Measurements from ENCODE around the gene RBM10. TPM values are rescaled to one million over a fixed set of nuclear protein-coding genes. Genes with fewer than 3 reads are reported as not detected.

Gene RBM10
- total RNA-seq, 2 experiments from 2014 or later, result 59.0 to 59.2 TPM

DNA sequence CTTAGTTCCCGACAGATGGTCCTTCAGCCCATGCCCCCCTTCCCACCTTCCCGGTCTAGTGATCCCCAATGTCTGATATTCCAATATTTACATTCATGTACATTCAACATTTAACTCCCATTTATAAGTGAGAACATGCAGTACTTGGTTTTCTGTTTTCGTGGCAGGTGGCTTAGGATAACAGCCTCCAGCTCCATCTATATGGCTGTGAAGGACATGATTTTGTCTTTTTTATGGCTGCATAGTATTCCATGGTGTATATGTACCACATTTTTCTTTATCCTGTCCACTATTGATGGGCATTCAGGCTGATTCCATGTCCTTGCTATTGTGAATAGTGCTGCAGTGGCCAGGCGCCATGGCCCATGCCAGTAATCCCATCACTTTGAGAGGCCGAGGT, 13.8 kb downstream of the RBM10 start:
- Mint-ChIP-seq H3K27me3 (no peaks in the 10 kb centered on the region), H3K4me3 (no peak overlapping the region), H3K36me3 (ENCODE audit: low read depth) (peaks cover 33% of the 10 kb centered on the region), H3K9me3 (no peaks in the 10 kb centered on the region), H3K27ac (no peak overlapping the region), H3K4me1 (no peaks in the 10 kb centered on the region)
- no peak for DNase-seq
- CTCF ChIA-PET, result interaction anchor here (1.0 kb wide), 1 partner anchor 11 kb away, joined by 3 read pairs; no protein-coding TSS in a partner anchor
- POLR2A ChIA-PET, result no interaction called here

DNA sequence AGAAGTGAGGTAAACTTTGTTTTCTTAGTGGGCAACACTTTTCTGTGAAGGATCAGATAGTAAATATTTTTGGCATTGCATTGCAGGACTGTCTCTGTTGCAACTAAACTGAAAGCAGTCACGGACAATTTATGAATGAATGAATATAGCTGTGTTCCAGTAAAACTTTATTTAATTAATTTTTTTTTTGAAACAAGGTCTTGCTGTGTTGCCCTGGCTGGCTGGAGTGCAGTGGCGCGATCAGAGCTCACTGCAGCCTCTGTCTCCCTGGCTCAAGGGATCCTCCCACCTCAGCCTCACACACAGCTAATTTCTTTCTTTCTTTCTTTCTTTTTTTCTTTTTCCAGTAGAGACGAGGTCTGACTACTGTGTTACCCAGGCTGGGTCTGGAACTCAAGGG, 15.8 kb downstream of the RBM10 start:
- Mint-ChIP-seq H3K27ac (no peak overlapping the region), H3K27me3 (no peaks in the 10 kb centered on the region), H3K4me1 (no peaks in the 10 kb centered on the region), H3K9me3 (no peaks in the 10 kb centered on the region), H3K36me3 (ENCODE audit: low read depth) (peaks cover 41% of the 10 kb centered on the region), H3K4me3 (no peak overlapping the region)
- POLR2A ChIA-PET, result no interaction called here
- CTCF ChIA-PET, result no interaction called here
- DNase-seq, result no peak

DNA sequence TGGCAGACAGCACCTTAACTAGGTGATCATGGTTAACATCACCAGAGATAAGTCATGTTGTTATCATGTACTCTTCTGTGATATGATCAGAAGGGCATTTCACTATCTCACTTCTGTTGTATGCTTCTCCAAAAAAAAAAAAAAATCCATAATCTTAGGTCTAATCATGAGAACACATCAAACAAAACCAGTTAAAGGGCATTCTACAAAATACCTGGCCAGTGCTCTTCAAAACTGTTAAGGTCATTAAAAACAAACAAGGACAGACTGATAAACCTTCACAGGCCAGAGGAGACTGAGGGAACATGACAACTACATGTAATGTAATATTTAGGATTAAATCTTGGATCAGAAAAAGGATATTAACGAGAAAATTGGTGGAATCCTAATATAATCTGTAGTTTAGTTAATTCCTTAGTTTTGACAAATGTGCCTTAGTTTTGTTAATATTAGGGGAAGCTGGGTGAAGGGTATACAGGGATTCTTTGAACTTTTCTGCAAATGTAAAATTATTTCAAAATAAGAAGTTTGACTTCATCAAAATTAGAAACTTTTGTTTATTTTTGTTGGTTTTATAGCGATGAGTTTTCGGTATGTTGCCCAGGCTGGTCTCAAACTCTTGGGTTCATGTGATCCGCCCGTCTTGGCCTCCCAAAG, 18.0 kb downstream of the RBM10 start:
- Mint-ChIP-seq H3K27me3 (no peaks in the 10 kb centered on the region), H3K4me3 (no peak overlapping the region), H3K9me3 (no peaks in the 10 kb centered on the region), H3K36me3 (ENCODE audit: low read depth) (peaks cover 25% of the 10 kb centered on the region), H3K4me1 (no peaks in the 10 kb centered on the region), H3K27ac (no peak overlapping the region)
- ChIA-PET POLR2A (no interaction called here), CTCF (no interaction called here)
- DNase-seq, result no peak

DNA sequence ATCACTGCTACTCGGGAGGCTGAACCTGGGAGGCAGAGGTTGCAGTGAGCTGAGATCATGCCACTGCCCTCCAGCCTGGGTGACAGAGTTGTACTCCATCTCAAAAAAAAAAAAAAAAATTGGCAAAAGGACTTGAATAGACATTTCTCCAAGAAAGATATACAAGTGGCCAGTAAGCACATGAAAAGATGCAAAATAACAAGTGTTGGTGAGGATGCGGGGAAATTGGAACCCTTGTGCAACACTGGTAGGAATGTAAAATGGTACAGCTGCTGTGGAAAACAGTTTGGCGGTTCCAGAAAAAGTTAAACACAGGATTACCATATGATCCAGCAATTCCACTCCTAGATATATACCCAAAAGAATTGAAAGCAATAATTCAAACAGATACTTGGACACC, 19.4 kb downstream of the RBM10 start:
- ChIA-PET POLR2A (no interaction called here), CTCF (no interaction called here)
- H3K4me3 Mint-ChIP-seq, result no peak overlapping the region
- DNase-seq, result no peak
- H3K36me3 Mint-ChIP-seq (ENCODE audit: low read depth), result peaks cover 19% of the 10 kb centered on the region
- no peaks in the 10 kb centered on the region for H3K9me3 Mint-ChIP-seq
- no peaks in the 10 kb centered on the region for H3K27me3 Mint-ChIP-seq
- no peak overlapping the region for H3K27ac Mint-ChIP-seq
- no peaks in the 10 kb centered on the region for H3K4me1 Mint-ChIP-seq

DNA sequence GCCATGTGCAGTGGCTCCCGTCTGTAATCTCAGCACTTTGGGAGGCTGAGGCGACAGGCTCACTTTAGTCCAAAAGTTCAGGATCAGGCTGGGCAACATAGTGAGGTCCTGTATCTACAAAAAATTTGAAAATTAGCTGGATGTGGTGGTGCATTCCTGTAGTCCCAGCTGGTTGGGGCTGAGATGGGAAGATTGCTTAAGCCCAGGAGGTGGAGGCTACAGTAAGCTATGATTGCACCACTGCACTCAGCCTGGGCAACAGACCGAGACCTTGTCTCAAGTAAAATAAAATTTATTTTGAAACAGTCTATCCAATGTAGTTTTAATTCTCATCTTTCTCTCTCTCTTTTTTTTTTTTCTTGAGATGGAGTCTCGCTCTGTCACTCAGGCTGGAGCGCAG, 21.1 kb downstream of the RBM10 start:
- POLR2A ChIA-PET, result no interaction called here
- CTCF ChIA-PET, result interaction anchor here (0.6 to 0.7 kb wide), 3 partner anchors 17 to 216 kb away, joined by 3 to 4 read pairs (median 3); no protein-coding TSS in a partner anchor
- DNase-seq, result no peak
- Mint-ChIP-seq H3K4me1 (no peaks in the 10 kb centered on the region), H3K36me3 (ENCODE audit: low read depth) (peaks cover 19% of the 10 kb centered on the region), H3K9me3 (no peaks in the 10 kb centered on the region), H3K27ac (no peak overlapping the region), H3K27me3 (no peaks in the 10 kb centered on the region), H3K4me3 (no peak overlapping the region)

DNA sequence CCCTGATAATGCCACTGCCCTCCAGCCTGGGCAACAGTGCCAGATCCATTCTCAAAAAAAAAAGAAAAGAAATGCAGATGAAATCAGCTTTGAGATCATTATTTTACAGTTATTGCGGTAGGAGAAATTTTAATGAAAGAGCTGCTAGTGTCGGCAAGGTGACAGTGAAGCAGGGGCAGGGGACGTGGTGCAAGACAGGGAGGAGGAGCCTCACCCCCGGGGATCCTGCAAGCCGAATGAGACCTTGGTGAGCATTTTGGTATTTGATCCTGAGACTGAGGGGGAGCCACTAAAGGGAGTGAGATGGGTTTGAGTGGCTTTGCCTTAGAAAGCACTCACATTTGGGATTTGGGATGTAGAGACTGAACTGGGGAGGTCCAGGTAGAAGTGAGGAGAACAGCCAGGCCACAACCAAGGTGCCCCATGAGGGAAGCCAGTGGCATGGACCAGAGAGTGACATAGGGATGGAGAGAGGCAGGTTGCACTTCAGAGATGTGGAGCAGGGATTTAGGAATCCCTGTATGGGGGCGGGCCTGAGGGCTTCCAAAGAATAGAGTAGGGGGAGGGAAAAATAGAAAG, 23.6 kb downstream of the RBM10 start:
- POLR2A ChIA-PET, result no interaction called here
- H3K27me3 Mint-ChIP-seq, result no peaks in the 10 kb centered on the region
- H3K4me1 Mint-ChIP-seq, result no peaks in the 10 kb centered on the region
- CTCF ChIA-PET, result interaction anchor here (0.6 to 1.1 kb wide), 3 partner anchors 13 to 477 kb away, joined by 3 to 4 read pairs (median 3); partner anchors contain the start of gene NDUFB11
- no peak overlapping the region for H3K4me3 Mint-ChIP-seq
- H3K27ac Mint-ChIP-seq, result no peak overlapping the region
- H3K36me3 Mint-ChIP-seq (ENCODE audit: low read depth), result peaks cover 17% of the 10 kb centered on the region
- DNase-seq, result no peak
- no peaks in the 10 kb centered on the region for H3K9me3 Mint-ChIP-seq

DNA sequence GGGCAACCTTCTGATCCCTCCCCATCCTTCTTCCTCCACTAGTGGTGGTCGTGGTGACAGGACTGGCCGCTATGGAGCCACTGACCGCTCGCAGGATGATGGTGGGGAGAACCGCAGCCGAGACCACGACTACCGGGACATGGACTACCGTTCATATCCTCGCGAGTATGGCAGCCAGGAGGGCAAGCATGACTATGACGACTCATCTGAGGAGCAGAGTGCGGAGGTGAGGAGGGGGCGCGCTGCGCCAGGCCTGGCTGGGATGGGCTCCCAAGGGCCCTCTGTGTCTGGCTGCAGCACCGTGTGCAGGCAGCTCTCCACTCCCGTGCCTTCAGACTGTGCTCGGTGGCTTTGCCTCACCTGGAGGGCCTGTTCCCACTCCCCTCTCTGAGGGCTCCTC, 24.3 kb downstream of the RBM10 start:
- Mint-ChIP-seq H3K36me3 (ENCODE audit: low read depth) (peaks cover 16% of the 10 kb centered on the region), H3K4me1 (no peaks in the 10 kb centered on the region), H3K27me3 (no peaks in the 10 kb centered on the region), H3K27ac (no peak overlapping the region), H3K4me3 (no peak overlapping the region), H3K9me3 (no peaks in the 10 kb centered on the region)
- ChIA-PET POLR2A (no interaction called here), CTCF (interaction anchor here (1.2 kb wide), 1 partner anchor 11 kb away, joined by 3 read pairs; no protein-coding TSS in a partner anchor)
- no peak for DNase-seq

DNA sequence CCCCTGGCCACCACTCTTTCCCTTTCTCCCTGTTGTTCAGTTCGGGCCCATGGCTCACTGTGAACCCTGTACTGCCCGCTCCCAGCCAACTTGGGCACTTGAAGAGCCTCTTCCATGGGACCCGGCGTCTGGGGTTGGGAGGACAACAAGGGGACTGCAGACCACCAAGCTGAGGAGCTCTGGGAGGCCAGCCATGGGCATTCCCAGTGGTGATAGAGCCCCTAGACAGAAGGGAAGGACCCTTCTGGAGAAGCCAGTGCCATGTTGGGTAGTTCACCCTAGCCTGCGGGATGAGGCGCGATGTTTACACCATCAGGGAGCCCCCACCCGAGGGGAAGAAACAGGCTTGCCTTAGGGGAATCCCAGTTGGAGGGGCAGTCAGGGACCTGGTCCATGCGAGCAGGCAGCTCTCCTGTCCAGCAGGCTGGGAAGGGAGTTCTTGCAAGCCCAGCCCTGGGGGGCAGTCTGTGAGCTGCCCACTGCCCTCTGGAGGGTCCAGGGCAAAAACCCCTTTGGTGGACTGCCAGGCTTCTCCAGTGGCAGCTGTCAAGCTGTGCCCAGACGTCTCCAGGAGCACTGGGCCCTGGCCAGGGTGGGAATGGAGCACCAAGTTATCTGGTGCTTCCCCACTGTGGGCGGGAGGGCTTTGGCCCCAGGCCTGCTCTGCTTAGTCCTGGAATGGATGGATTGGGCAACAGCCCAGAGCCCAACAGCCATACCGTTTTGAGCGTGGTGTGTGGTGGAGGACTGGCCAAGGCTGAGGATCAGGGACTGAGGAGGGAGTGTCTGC, 24.9 kb downstream of the RBM10 start:
- ChIA-PET CTCF (interaction anchor here (1.2 kb wide), 2 partner anchors 12 to 25 kb away, joined by 3 read pairs; partner anchors contain the start of genes NDUFB11 and RBM10), POLR2A (no interaction called here)
- Mint-ChIP-seq H3K9me3 (no peaks in the 10 kb centered on the region), H3K36me3 (ENCODE audit: low read depth) (peaks cover 9% of the 10 kb centered on the region), H3K27me3 (no peaks in the 10 kb centered on the region), H3K4me1 (no peaks in the 10 kb centered on the region), H3K4me3 (no peak overlapping the region), H3K27ac (no peak overlapping the region)
- DNase-seq, result no peak

DNA sequence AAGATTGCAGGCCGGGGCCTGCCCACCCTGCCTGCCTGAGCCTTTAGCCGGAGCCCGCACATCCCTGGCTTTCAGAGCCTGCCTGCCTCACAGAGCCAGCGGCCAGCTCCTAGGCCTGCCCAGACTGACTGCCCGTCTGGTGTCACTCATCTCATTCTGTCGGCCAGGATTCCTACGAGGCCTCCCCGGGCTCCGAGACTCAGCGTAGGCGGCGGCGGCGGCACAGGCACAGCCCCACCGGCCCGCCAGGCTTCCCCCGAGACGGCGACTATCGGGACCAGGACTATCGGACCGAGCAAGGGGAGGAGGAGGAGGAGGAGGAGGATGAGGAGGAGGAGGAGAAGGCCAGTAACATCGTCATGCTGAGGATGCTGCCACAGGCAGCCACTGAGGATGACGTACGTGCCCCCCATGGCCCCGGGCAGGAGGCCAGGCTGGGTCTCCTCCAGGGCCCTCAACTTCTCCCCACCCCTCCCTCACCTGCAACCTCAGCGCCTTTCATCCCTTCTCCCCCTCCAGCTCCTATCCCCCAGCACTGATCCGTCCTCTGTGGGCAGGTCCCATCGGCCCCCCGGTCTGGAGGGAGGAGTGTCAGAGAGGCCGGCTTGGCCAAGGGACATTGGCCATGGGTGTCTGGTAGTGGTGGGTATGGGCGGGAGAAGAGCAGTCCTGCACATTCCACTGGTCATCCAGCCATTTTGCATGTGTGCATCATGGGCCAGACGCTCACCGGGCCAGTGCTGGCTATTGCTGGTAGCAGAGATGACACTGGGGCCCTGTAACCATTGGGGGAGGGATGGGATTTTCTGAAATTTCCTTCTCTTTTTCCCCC, 26.1 kb downstream of the RBM10 start:
- DNase-seq, result no peak
- ChIA-PET POLR2A (no interaction called here), CTCF (interaction anchor here (0.6 to 1.2 kb wide), 2 partner anchors 26 to 284 kb away, joined by 3 read pairs; partner anchors contain the start of genes NDUFB11 and RBM10)
- Mint-ChIP-seq H3K9me3 (no peaks in the 10 kb centered on the region), H3K36me3 (ENCODE audit: low read depth) (peaks cover 9% of the 10 kb centered on the region), H3K4me1 (no peaks in the 10 kb centered on the region), H3K4me3 (no peak overlapping the region), H3K27ac (no peak overlapping the region), H3K27me3 (no peaks in the 10 kb centered on the region)

DNA sequence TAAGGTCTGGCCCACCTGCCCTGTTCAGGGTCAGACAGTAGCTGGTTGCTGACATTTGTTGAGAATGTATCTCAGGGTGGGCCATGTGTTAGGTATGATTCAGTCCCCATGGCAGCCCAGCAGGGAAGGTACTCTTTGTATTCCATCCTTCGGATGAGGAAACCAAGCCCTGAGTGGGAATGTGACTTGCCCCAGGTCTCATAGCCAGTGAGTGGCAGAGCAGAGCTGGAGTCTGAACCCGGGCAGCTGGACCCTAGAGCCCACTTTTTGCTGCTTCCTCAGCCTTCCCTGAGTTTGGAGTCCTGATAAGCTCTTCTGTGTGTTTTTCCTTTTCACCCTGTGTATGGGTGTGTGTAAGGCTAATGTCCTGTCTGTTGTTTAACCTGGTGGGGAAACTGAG, 27.0 kb downstream of the RBM10 start:
- no peak overlapping the region for H3K4me3 Mint-ChIP-seq
- no peak for DNase-seq
- H3K9me3 Mint-ChIP-seq, result no peaks in the 10 kb centered on the region
- CTCF ChIA-PET, result interaction anchor here (0.6 to 1.4 kb wide), 2 partner anchors 22 to 283 kb away, joined by 3 read pairs; no protein-coding TSS in a partner anchor
- H3K4me1 Mint-ChIP-seq, result peaks cover 2% of the 10 kb centered on the region
- POLR2A ChIA-PET, result no interaction called here
- no peak overlapping the region for H3K27ac Mint-ChIP-seq
- no peaks in the 10 kb centered on the region for H3K27me3 Mint-ChIP-seq
- peaks cover 14% of the 10 kb centered on the region for H3K36me3 Mint-ChIP-seq (ENCODE audit: low read depth)

DNA sequence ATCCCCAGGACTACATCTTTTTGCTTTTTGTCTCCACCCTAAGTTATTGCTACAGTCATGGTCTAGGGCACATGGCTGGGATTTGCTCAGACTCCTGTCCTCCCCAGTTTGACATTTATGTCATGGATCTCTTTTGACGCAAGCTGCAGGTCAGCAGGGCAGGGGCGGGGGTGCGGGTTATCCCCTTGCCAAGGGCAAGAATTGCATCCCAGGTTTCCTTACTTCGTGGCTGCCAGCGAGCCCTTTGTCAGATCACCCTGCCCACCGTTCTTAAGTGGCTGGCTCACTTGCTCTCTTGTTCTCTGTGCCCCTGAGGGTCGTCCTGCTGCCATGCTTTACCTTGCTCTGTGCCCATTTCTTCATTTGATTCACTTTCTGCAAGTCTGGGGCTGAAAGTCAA, 27.5 kb downstream of the RBM10 start:
- Mint-ChIP-seq H3K9me3 (no peaks in the 10 kb centered on the region), H3K4me1 (peaks cover 2% of the 10 kb centered on the region), H3K36me3 (ENCODE audit: low read depth) (peaks cover 14% of the 10 kb centered on the region), H3K27ac (no peak overlapping the region), H3K27me3 (no peaks in the 10 kb centered on the region), H3K4me3 (no peak overlapping the region)
- ChIA-PET CTCF (interaction anchor here (1.4 kb wide), 1 partner anchor 22 kb away, joined by 3 read pairs; no protein-coding TSS in a partner anchor), POLR2A (no interaction called here)
- DNase-seq, result no peak

DNA sequence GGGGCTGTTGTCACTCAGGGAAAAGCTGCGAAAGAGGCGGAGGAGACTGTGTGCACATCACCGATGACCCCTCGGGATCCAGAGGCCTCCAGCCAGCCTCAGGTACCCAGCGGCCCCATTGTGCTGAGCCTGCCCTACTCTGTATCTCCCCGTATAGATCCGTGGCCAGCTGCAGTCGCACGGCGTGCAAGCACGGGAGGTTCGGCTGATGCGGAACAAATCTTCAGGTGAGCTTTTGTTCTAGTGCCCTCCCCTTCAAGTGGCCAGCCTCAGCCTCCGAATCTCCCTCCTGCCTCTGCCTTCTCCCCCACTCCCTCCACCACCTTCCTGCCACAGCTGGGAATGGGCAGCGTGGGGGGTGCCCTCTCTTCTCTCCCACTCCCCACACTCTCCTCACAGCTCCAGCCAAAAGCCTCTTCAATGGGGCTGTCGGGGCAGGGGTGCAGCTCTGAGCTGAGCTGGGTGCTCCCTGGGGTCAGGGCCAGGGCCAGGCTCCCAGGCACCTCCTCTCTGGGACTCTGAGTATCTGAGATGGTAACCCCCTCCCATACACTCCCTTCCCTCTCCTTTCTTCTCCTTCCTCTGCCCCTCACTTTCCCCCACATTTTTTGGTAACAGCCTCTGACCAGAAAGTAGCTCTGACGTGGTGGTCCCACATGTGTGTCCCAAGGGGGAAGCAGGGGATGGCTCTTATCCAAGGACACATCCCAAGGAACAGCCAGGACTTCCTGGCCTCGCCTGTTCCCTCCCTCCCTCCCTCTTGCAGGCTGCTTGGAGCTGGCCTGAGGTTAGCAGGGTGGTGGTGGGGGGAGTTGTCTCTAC, 28.2 kb downstream of the RBM10 start:
- no peaks in the 10 kb centered on the region for H3K27me3 Mint-ChIP-seq
- no peak for DNase-seq
- peaks cover 2% of the 10 kb centered on the region for H3K4me1 Mint-ChIP-seq
- peak overlapping the region; percentile 46 for H3K27ac Mint-ChIP-seq
- H3K36me3 Mint-ChIP-seq (ENCODE audit: low read depth), result peaks cover 18% of the 10 kb centered on the region
- ChIA-PET CTCF (interaction anchor here (1.4 kb wide), 1 partner anchor 21 kb away, joined by 3 read pairs; no protein-coding TSS in a partner anchor), POLR2A (no interaction called here)
- H3K4me3 Mint-ChIP-seq, result no peak overlapping the region
- H3K9me3 Mint-ChIP-seq, result no peaks in the 10 kb centered on the region
